H9 (cell line): ENCODE results near the gene HOOK2. TPM values are rescaled to one million over a fixed set of nuclear protein-coding genes. Genes with fewer than 3 reads are reported as not detected.

Experiments
- DNase-seq: peaks from one replicate; pipeline ENCODE4 v3.0.0-alpha.2; 2017
- H2AFZ ChIP-seq: one replicate; pipeline ENCODE4 v1.6.1; 2013; ENCODE audit warnings: mild to moderate bottlenecking, low read length, control low read depth, moderate library complexity
- H2AK5ac ChIP-seq: 2 replicates; pipeline ENCODE4 v1.6.1; 2013; ENCODE audit warnings: low read length, control low read depth, mixed read lengths; ENCODE audit not compliant: insufficient read length
- H2BK120ac ChIP-seq: one replicate; pipeline ENCODE4 v1.6.1; 2013; ENCODE audit warnings: low read depth, mild to moderate bottlenecking, low read length, control low read depth, inconsistent platforms; ENCODE audit not compliant: poor library complexity, severe bottlenecking
- H2BK12ac ChIP-seq: 2 replicates; pipeline ENCODE4 v1.6.1; 2013; ENCODE audit warnings: low read length, control low read depth, mixed read lengths, low read depth; ENCODE audit not compliant: insufficient read length
- H2BK15ac ChIP-seq: 2 replicates; pipeline ENCODE4 v1.6.1; 2013; ENCODE audit warnings: low read depth, low read length, control low read depth
- H2BK20ac ChIP-seq: one replicate; pipeline ENCODE4 v1.6.1; 2013; ENCODE audit warnings: low read depth, mild to moderate bottlenecking, low read length, control low read depth, inconsistent platforms; ENCODE audit not compliant: poor library complexity, severe bottlenecking
- H2BK5ac ChIP-seq: 2 replicates; pipeline ENCODE4 v1.6.1; 2013; ENCODE audit warnings: low read length, control low read depth, mixed read lengths; ENCODE audit not compliant: insufficient read length
- H3K14ac ChIP-seq: 2 replicates; pipeline ENCODE4 v1.6.1; 2013; ENCODE audit warnings: low read length, control low read depth; ENCODE audit not compliant: insufficient read depth
- H3K18ac ChIP-seq: 2 replicates; pipeline ENCODE4 v1.6.1; 2013; ENCODE audit warnings: low read depth, mild to moderate bottlenecking, mixed read lengths, low read length, control low read depth; ENCODE audit not compliant: insufficient read length
- H3K23ac ChIP-seq: 2 replicates; pipeline ENCODE4 v1.6.1; 2013; ENCODE audit warnings: low read length, control low read depth, mixed read lengths, low read depth; ENCODE audit not compliant: insufficient read length
- H3K23me2 ChIP-seq: 2 replicates; pipeline ENCODE4 v1.6.1; 2013; ENCODE audit warnings: low read depth, mild to moderate bottlenecking, mixed read lengths, low read length, control low read depth; ENCODE audit not compliant: insufficient read length, poor library complexity, severe bottlenecking
- H3K27ac ChIP-seq: 2 replicates; pipeline ENCODE4 v1.5.1; 2013; ENCODE audit warnings: low read length, control low read depth, mixed read lengths, low read depth; ENCODE audit not compliant: insufficient read length
- H3K27me3 ChIP-seq: 2 replicates; pipeline ENCODE4 v1.6.1; 2013; ENCODE audit warnings: low read length, control low read depth, inconsistent platforms; ENCODE audit not compliant: insufficient read depth
- H3K4ac ChIP-seq: 2 replicates; pipeline ENCODE4 v1.6.1; 2013; ENCODE audit warnings: low read depth, mild to moderate bottlenecking, control low read depth, inconsistent platforms, low read length, moderate library complexity
- H3K4me1 ChIP-seq: 2 replicates; pipeline ENCODE4 v1.6.1; 2013; ENCODE audit warnings: low read length, control low read depth, inconsistent platforms; ENCODE audit not compliant: insufficient read depth
- H3K4me2 ChIP-seq: 2 replicates; pipeline ENCODE4 v1.6.1; 2013; ENCODE audit warnings: low read length, control low read depth, mixed read lengths; ENCODE audit not compliant: insufficient read length, insufficient read depth
- H3K56ac ChIP-seq: 2 replicates; pipeline ENCODE4 v1.6.1; 2013; ENCODE audit warnings: low read depth, mild to moderate bottlenecking, mixed read lengths, low read length, control low read depth; ENCODE audit not compliant: insufficient read length
- H3K79me1 ChIP-seq: 2 replicates; pipeline ENCODE4 v1.6.1; 2013; ENCODE audit warnings: low read depth, mild to moderate bottlenecking, moderate library complexity, low read length, control low read depth, inconsistent platforms; ENCODE audit not compliant: insufficient read depth, poor library complexity, severe bottlenecking
- H3K79me2 ChIP-seq: 2 replicates; pipeline ENCODE4 v1.6.1; 2013; ENCODE audit warnings: low read length, control low read depth, inconsistent platforms; ENCODE audit not compliant: insufficient read depth
- H3K9ac ChIP-seq: 2 replicates; pipeline ENCODE4 v1.6.1; 2013; ENCODE audit warnings: low read length, control low read depth, mixed read lengths; ENCODE audit not compliant: insufficient read length; ENCODE audit errors: extremely low read depth
- H3K9me3 ChIP-seq: one replicate; pipeline ENCODE4 v1.6.1; 2013; ENCODE audit warnings: low read depth, low read length, inconsistent platforms; ENCODE audit not compliant: control insufficient read depth
- H3T11ph ChIP-seq: one replicate; pipeline ENCODE4 v1.6.1; 2013; ENCODE audit warnings: mild to moderate bottlenecking, low read length, control low read depth, inconsistent platforms
- H4K20me1 ChIP-seq: one replicate; pipeline ENCODE4 v1.6.1; 2013; ENCODE audit not compliant: control insufficient read depth, insufficient read length, insufficient read depth
- H4K5ac ChIP-seq: 2 replicates; pipeline ENCODE4 v1.6.1; 2013; ENCODE audit warnings: low read depth, mild to moderate bottlenecking, mixed read lengths, low read length, control low read depth; ENCODE audit not compliant: insufficient read length
- H4K8ac ChIP-seq: replicated peaks from 2 replicates; pipeline ENCODE4 v1.6.1; 2013; ENCODE audit warnings: low read length, control low read depth, mixed read lengths, low read depth; ENCODE audit not compliant: insufficient read length
- H4K91ac ChIP-seq: 2 replicates; pipeline ENCODE4 v1.6.1; 2013; ENCODE audit warnings: low read depth, mild to moderate bottlenecking, moderate library complexity, mixed read lengths, low read length, control low read depth; ENCODE audit not compliant: insufficient read length
- H3K27ac Mint-ChIP-seq, 3 experiments: 2 replicates in 2 of 3; 3 replicates in 1 of 3; pipeline ENCODE4 v1.8.0; 2020 to 2021; ENCODE audit warnings: mixed read lengths in 3 of 3, mild to moderate bottlenecking in 1 of 3, moderate library complexity in 1 of 3
- H3K27me3 Mint-ChIP-seq: 2 replicates; pipeline ENCODE4 v1.8.0; 2021; ENCODE audit warnings: low read depth, mild to moderate bottlenecking, moderate library complexity, mixed read lengths
- H3K36me3 Mint-ChIP-seq, 3 experiments: 2 replicates in 2 of 3; 3 replicates in 1 of 3; pipeline ENCODE4 v1.8.0; 2020 to 2021; ENCODE audit warnings: low read depth in 3 of 3, mixed read lengths in 3 of 3; ENCODE audit not compliant: insufficient read depth in 1 of 3
- H3K4me1 Mint-ChIP-seq, 2 experiments: 2 replicates each; pipeline ENCODE4 v1.8.0; 2020; ENCODE audit warnings: mixed read lengths in 2 of 2
- H3K4me3 Mint-ChIP-seq, 2 experiments: 2 replicates in 1 of 2; 3 replicates in 1 of 2; pipeline ENCODE4 v1.8.0; 2020 to 2021; ENCODE audit warnings: mild to moderate bottlenecking in 2 of 2, mixed read lengths in 2 of 2, moderate library complexity in 1 of 2
- H3K9me3 Mint-ChIP-seq, 2 experiments: 2 replicates in 1 of 2; 3 replicates in 1 of 2; pipeline ENCODE4 v1.8.0; 2020; ENCODE audit warnings: mild to moderate bottlenecking in 2 of 2, mixed read lengths in 2 of 2, moderate library complexity in 1 of 2
- CTCF ChIP-seq: fragments of 200-600 bp; sonication (generic); conservative IDR thresholded peaks from 3 replicates; pipeline ENCODE4 v1.8.0; 2021; ENCODE audit warnings: antibody characterized with exemption, mild to moderate bottlenecking
- WGBS: extraction: QIAGEN DNeasy Blood & Tissue Kit; methylation state at CpG from one replicate; pipeline ENCODE4 v1.1.7; 2013; ENCODE audit warnings: missing lambda C conversion rate, low lambda C conversion rate, mixed read lengths; ENCODE audit not compliant: insufficient read length; ENCODE audit errors: extremely low coverage; 5-methylcytosine and 5-hydroxymethylcytosine counted together
- total RNA-seq: library from RNA; stranded (reverse); gene quantifications from 2 replicates; pipeline ENCODE4 v1.2.1, GENCODE V29; 2021

HOOK2 gene
- total RNA-seq, 1 experiment from 2014 or later = 64.7 TPM

DNA sequence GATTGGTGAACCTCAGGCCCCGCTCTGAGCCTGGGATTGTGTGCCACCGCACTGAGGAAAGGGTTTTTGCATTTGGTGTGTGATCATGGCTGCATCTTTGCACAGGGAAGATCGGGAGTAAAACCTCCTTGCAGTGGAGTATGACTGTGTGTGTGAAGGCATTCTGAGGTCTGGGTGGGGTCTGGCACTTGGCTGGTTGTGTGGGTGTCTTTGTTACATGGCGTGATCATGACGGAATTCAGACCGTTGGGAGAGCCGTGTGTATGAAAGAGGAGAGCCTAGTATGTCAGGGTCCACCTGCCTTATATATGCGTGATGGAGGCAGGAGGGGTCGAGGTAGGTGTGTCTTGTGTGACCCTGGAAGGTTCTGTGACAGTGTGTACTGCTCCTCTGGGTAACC, 24.5 kb downstream of the HOOK2 start:
- no peak overlapping the region for H4K91ac ChIP-seq
- Mint-ChIP-seq H3K9me3 (peaks cover 3 to 5% of the 10 kb centered on the region in 2 experiments; a peak in 3 of 5 replicates), H3K27me3 (peaks cover 61% of the 10 kb centered on the region), H3K36me3 (peaks cover 21 to 23% (median 22%) of the 10 kb centered on the region in 3 experiments), H3K4me1 (peaks cover 18 to 35% of the 10 kb centered on the region in 2 experiments), H3K4me3 (peak overlapping the region in 1 of 2 experiments; percentile 6; a peak in 2 of 5 replicates), H3K27ac (no peak overlapping the region)
- H2BK5ac ChIP-seq = no peak overlapping the region
- H3K56ac ChIP-seq = no peak overlapping the region
- no peak overlapping the region for H2AFZ ChIP-seq
- H2BK120ac ChIP-seq = no peak overlapping the region
- H3K79me2 ChIP-seq = no peaks in the 10 kb centered on the region
- H4K8ac ChIP-seq = no peak overlapping the region
- H3K27ac ChIP-seq = no peak overlapping the region
- no peak overlapping the region for H3T11ph ChIP-seq
- H2BK12ac ChIP-seq = no peak overlapping the region
- H3K14ac ChIP-seq = no peak overlapping the region
- no peak for TF ChIP-seq CTCF
- H3K9ac ChIP-seq = no peak overlapping the region
- no peak overlapping the region for H3K23ac ChIP-seq
- no peak overlapping the region for H2BK20ac ChIP-seq
- no peak overlapping the region for H3K4me2 ChIP-seq
- no peaks in the 10 kb centered on the region for H3K79me1 ChIP-seq
- peaks cover 6% of the 10 kb centered on the region for H3K23me2 ChIP-seq
- no peak overlapping the region for H2BK15ac ChIP-seq
- H3K27me3 ChIP-seq = no peaks in the 10 kb centered on the region; the same call in 1 of the 2 replicates
- WGBS = no CpG with 5 or more reads among the region's 9 CpGs
- H3K4me1 ChIP-seq = no peaks in the 10 kb centered on the region
- H4K20me1 ChIP-seq = no peaks in the 10 kb centered on the region
- no peaks in the 10 kb centered on the region for H3K9me3 ChIP-seq
- no peak for DNase-seq
- H4K5ac ChIP-seq = no peak overlapping the region
- no peak overlapping the region for H3K4ac ChIP-seq
- H3K18ac ChIP-seq = no peak overlapping the region
- H2AK5ac ChIP-seq = no peak overlapping the region
